ENCODE results near the gene KCTD1. TPM values are rescaled to one million over a fixed set of nuclear protein-coding genes. Genes with fewer than 3 reads are reported as not detected.

Gene KCTD1
- total and polyA plus RNA-seq, 10 of the 15 experiments (the other 5 are each of a cell fraction or from before 2014, with no cell fraction given) = 1.5 to 13.4 (median 5.5) TPM

GRCh38 chr18:26425148-26425531 is 123.2 kb downstream of the KCTD1 start:
- Histone ChIP-seq H3K36me3 (ENCODE audit: control insufficient read depth in 2 of 2, insufficient read depth in 2 of 2, low read length in 1 of 2) (no peaks in the 10 kb centered on the region), H3K9me3 (replicated peaks; ENCODE audit: control insufficient read depth, insufficient read depth, low read length) (no peaks in the 10 kb centered on the region), H3K9ac (ENCODE audit: control insufficient read depth, insufficient read depth, low read length) (no peak overlapping the region), H4K20me1 (ENCODE audit: control insufficient read depth, insufficient read depth) (no peaks in the 10 kb centered on the region), H3K79me2 (ENCODE audit: control insufficient read depth, insufficient read depth, low read length) (no peaks in the 10 kb centered on the region), H3K4me1 (ENCODE audit: control insufficient read depth, insufficient read depth, low read length) (peaks cover 35% of the 10 kb centered on the region), H3K27me3 (replicated peaks in 1 of 2; ENCODE audit: control insufficient read depth in 2 of 2, insufficient read depth in 2 of 2, low read length in 1 of 2) (no peaks in the 10 kb centered on the region), H3K27ac (ENCODE audit: control insufficient read depth, insufficient read depth) (no peak overlapping the region), H3K4me2 (ENCODE audit: control insufficient read depth, insufficient read depth) (peak overlapping the region; percentile 62; the same call in 1 of the 2 replicates), H3K4me3 (no peak overlapping the region), H2AFZ (ENCODE audit: control insufficient read depth, low read depth, low read length) (no peak overlapping the region)
- BruUV-seq (replicated peaks) = no TSS peak
- POLR2A ChIA-PET = no interaction called here
- intact Hi-C loops (cut with micrococcal nuclease; ENCODE audit: unreplicated experiment) (no loop called here), in situ Hi-C loops (cut with MboI) (no loop called here)
- SMC1A ChIA-PET (ENCODE audit: uncharacterized antibody, unreplicated experiment) = interaction anchor here (1.0 to 4.0 kb wide), 2 partner anchors 13 to 72 kb away, joined by 4 to 16 read pairs; no protein-coding TSS in a partner anchor
- ATAC-seq (no peak), FAIRE-seq (no peak), DNase-seq (ENCODE audit: low read depth, low spot score) (no peak)
- CTCF ChIA-PET = interaction anchor here (0.6 to 1.1 kb wide), 2 partner anchors 41 to 83 kb away, joined by 3 read pairs; no protein-coding TSS in a partner anchor
- RAD21 ChIA-PET (ENCODE audit: unreplicated experiment) = interaction anchor here (0.6 to 1.1 kb wide), 2 partner anchors 36 to 62 kb away, joined by 3 to 4 read pairs; no protein-coding TSS in a partner anchor
- TF ChIP-seq IKZF1 (conservative IDR thresholded peaks at IDR 0.05) (0 out of 2 replicates have a peak, but pooled peaks have one; percentile 7), MEF2A (IDR thresholded peaks at IDR 0.05; ENCODE audit: insufficient read depth, low read depth, low read length) (no peak), MLLT1 (IDR thresholded peaks at IDR 0.05) (no peak)
- 76% methylated on average over 5 of the region's 5 CpGs for WGBS (ENCODE audit: insufficient coverage, insufficient replicate concordance, low lambda C conversion rate, missing lambda C conversion rate)
